Measurements from ENCODE around the gene SNX24. TPM values are rescaled to one million over a fixed set of nuclear protein-coding genes. Genes with fewer than 3 reads are reported as not detected.

Gene SNX24
- total RNA-seq, 1 experiment from 2014 or later = 10.8 TPM

DNA sequence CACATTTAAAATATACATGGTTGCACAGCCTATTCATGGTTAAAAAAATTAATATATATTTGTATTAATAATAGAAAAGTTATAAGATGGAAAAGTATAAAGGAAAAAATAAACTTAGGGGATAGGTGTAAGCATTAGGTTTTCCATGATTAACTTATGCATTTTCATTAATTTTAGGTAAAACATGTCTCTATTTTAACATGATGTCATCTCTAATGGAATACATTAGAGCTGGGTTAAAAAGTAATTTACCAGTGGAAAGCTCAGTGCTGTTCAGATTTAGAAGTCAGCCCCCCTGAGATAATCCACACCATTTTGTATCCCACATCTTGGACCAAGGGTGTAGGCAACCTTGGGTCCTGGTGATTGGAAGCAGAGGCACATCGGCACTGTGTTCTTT, 49.7 kb downstream of the SNX24 start:
- DNase-seq (ENCODE audit: low read depth, low spot score) = no peak
- no TSS peak for BruUV-seq (replicated peaks)
- H3K27ac ChIP-seq (ENCODE audit: low read depth, low read length) = no peak overlapping the region
- no peak overlapping the region for H2AFZ ChIP-seq (ENCODE audit: low read depth, low read length, poor library complexity, severe bottlenecking)
- H3K4me1 ChIP-seq (ENCODE audit: control insufficient read depth in 1 of 2, insufficient read depth in 2 of 2, low read length in 2 of 2) = no peaks in the 10 kb centered on the region
- ATAC-seq = no peak
- H3K4me2 ChIP-seq (ENCODE audit: low read length) = no peak overlapping the region
- ChIA-PET RAD21 (ENCODE audit: low non-redundant PET in 1 of 2, low total read pairs in 2 of 2, uncharacterized antibody in 2 of 2, unreplicated experiment in 2 of 2) (no interaction called here), POLR2A (no interaction called here), CTCF (no interaction called here)
- no peaks in the 10 kb centered on the region for H3K9me3 ChIP-seq (ENCODE audit: control insufficient read depth in 1 of 2, insufficient read depth in 1 of 2, low read depth in 1 of 2, low read length in 2 of 2)
- H3K79me2 ChIP-seq (ENCODE audit: insufficient read depth, low read length) = no peaks in the 10 kb centered on the region
- H3K9me2 ChIP-seq (ENCODE audit: insufficient read depth) = no peaks in the 10 kb centered on the region
- no peaks in the 10 kb centered on the region for H4K20me1 ChIP-seq (ENCODE audit: insufficient read depth)
- intact Hi-C loops (cut with micrococcal nuclease) = loop anchor here (5.0 kb wide), 4 partner anchors 102 to 378 kb away; no protein-coding TSS in a partner anchor
- TF ChIP-seq RAD21 (IDR thresholded peaks at IDR 0.05; ENCODE audit: low read depth) (no peak), EZH2phosphoT487 (IDR thresholded peaks at IDR 0.05; ENCODE audit: borderline replicate concordance) (no peak), POLR2AphosphoS5 (IDR thresholded peaks at IDR 0.05; ENCODE audit: low read depth, low read length) (no peak), ZNF274 (IDR thresholded peaks at IDR 0.05; ENCODE audit: low read depth, low read length) (no peak), POLR2A (IDR thresholded peaks at IDR 0.05; ENCODE audit: borderline replicate concordance, extremely low read depth, insufficient read depth, insufficient read length) (no peak), ZFX (IDR thresholded peaks at IDR 0.05) (no peak), FOSL1 (IDR thresholded peaks at IDR 0.05; ENCODE audit: low read depth) (no peak), SP1 (IDR thresholded peaks at IDR 0.05; ENCODE audit: low read depth) (no peak), EZH2 (IDR thresholded peaks at IDR 0.05) (no peak), SRF (IDR thresholded peaks at IDR 0.05; ENCODE audit: low read depth) (no peak), EGR1 (IDR thresholded peaks at IDR 0.05; ENCODE audit: low read depth) (no peak)
- TF ChIP-seq, protein P1, sequence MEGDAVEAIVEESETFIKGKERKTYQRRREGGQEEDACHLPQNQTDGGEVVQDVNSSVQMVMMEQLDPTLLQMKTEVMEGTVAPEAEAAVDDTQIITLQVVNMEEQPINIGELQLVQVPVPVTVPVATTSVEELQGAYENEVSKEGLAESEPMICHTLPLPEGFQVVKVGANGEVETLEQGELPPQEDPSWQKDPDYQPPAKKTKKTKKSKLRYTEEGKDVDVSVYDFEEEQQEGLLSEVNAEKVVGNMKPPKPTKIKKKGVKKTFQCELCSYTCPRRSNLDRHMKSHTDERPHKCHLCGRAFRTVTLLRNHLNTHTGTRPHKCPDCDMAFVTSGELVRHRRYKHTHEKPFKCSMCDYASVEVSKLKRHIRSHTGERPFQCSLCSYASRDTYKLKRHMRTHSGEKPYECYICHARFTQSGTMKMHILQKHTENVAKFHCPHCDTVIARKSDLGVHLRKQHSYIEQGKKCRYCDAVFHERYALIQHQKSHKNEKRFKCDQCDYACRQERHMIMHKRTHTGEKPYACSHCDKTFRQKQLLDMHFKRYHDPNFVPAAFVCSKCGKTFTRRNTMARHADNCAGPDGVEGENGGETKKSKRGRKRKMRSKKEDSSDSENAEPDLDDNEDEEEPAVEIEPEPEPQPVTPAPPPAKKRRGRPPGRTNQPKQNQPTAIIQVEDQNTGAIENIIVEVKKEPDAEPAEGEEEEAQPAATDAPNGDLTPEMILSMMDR (IDR thresholded peaks at IDR 0.05 in 2 of 3, conservative IDR thresholded peaks at IDR 0.05 in 1 of 3; ENCODE audit: borderline replicate concordance in 1 of 3, insufficient read depth in 1 of 3, low read depth in 2 of 3, low read length in 2 of 3) = no peak
- TF ChIP-seq, protein P2, sequence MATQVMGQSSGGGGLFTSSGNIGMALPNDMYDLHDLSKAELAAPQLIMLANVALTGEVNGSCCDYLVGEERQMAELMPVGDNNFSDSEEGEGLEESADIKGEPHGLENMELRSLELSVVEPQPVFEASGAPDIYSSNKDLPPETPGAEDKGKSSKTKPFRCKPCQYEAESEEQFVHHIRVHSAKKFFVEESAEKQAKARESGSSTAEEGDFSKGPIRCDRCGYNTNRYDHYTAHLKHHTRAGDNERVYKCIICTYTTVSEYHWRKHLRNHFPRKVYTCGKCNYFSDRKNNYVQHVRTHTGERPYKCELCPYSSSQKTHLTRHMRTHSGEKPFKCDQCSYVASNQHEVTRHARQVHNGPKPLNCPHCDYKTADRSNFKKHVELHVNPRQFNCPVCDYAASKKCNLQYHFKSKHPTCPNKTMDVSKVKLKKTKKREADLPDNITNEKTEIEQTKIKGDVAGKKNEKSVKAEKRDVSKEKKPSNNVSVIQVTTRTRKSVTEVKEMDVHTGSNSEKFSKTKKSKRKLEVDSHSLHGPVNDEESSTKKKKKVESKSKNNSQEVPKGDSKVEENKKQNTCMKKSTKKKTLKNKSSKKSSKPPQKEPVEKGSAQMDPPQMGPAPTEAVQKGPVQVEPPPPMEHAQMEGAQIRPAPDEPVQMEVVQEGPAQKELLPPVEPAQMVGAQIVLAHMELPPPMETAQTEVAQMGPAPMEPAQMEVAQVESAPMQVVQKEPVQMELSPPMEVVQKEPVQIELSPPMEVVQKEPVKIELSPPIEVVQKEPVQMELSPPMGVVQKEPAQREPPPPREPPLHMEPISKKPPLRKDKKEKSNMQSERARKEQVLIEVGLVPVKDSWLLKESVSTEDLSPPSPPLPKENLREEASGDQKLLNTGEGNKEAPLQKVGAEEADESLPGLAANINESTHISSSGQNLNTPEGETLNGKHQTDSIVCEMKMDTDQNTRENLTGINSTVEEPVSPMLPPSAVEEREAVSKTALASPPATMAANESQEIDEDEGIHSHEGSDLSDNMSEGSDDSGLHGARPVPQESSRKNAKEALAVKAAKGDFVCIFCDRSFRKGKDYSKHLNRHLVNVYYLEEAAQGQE (IDR thresholded peaks at IDR 0.05; ENCODE audit: low read depth) = no peak
- TF ChIP-seq, protein P3, sequence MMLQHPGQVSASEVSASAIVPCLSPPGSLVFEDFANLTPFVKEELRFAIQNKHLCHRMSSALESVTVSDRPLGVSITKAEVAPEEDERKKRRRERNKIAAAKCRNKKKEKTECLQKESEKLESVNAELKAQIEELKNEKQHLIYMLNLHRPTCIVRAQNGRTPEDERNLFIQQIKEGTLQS (IDR thresholded peaks at IDR 0.05) = no peak
- no peaks in the 10 kb centered on the region for H3K27me3 ChIP-seq (ENCODE audit: insufficient read depth, low read length)
- H3K4me3 ChIP-seq (replicated peaks in 1 of 2; ENCODE audit: low read depth in 1 of 2, low read length in 2 of 2) = no peak overlapping the region
- no peaks in the 10 kb centered on the region for H3K36me3 ChIP-seq (ENCODE audit: control insufficient read depth in 1 of 2, insufficient read depth in 2 of 2, low read length in 2 of 2)
- no peak overlapping the region for H3K9ac ChIP-seq (ENCODE audit: low read length)
